Stimulated activated CD8-positive, alpha-beta memory T cell treated with anti-CD3 and anti-CD28 coated beads, Interleukin-7, amount 100 ng/mL, for 24 hours (primary cell): ENCODE results near the gene VPS29.

Experiments
- DNase-seq: peaks from one replicate; pipeline ENCODE4 v3.0.0-alpha.2; 2020; ENCODE audit warnings: low read depth

VPS29 gene

GRCh38 chr12:110444455-110444854 lies 57.5 kb downstream of the VPS29 start:
- no peak for DNase-seq
